ENCODE results near the gene ST6GAL2.

DNA sequence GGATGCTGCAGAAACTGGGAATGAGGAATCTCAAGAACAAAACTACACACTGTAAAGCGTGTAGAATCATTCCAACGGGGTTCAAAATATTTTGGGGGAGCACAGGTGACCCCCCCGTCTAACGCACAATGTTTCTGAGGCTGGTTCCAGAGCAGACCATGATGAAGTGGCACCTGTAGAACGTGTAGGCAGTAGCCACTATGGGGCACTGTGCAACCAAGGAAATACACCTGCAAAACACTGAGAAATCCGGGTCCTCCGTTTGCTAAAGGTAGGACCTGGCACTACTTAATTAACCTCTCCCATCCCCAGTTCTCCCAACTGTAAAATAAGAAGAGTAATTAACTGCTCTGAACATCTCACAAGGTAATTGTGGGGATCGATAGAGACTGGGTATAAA lies 22.6 kb downstream of the ST6GAL2 start:
- TF ChIP-seq CTCF (IDR thresholded peaks at IDR 0.05; ENCODE audit: low read depth, low read length, missing input control) (no peak), ATF3 (IDR thresholded peaks at IDR 0.05) (no peak), GABPA (IDR thresholded peaks at IDR 0.05 in 1 of 2, conservative IDR thresholded peaks at IDR 0.05 in 1 of 2) (no peak), JUND (IDR thresholded peaks at IDR 0.05) (no peak), SP1 (IDR thresholded peaks at IDR 0.05) (no peak), EGR1 (IDR thresholded peaks at IDR 0.05; ENCODE audit: low read depth in 2 of 2) (no peak), RXRA (IDR thresholded peaks at IDR 0.05) (no peak), YY1 (IDR thresholded peaks at IDR 0.05) (no peak), MAX (IDR thresholded peaks at IDR 0.05) (no peak), TAF1 (conservative IDR thresholded peaks at IDR 0.05) (no peak), ZBTB33 (IDR thresholded peaks at IDR 0.05) (no peak), RAD21 (IDR thresholded peaks at IDR 0.05) (no peak)

Data from liver (tissue), 3 donors.